GM12878 (cell line): ENCODE data around the gene CCS. TPM values are rescaled to one million over a fixed set of nuclear protein-coding genes. Genes with fewer than 3 reads are reported as not detected.

ENCODE experiments used
- ATAC-seq: fragments of 200-7000 bp; cut with Tn5 transposase; 3 replicates; pipeline ENCODE4 v1.9.1; 2020; ENCODE audit warnings: mild to moderate bottlenecking, moderate library complexity
- BruUV-seq: library from RNA; stranded (reverse); fragments of 400-500 nt; replicated peaks from 2 replicates; lab custom pipeline; 2021; lab: Mats Ljungman, UMichigan
- CTCF ChIA-PET: fragments of 300-600 bp; sonication (Branson Sonifier 250); formaldehyde crosslinking; extraction: SDS; loops from one replicate; lab custom pipeline; 2021; ENCODE audit warnings: inconsistent platforms; lab: Yijun Ruan, JAX
- POLR2A ChIA-PET: fragments of 350-600 bp; formaldehyde crosslinking; extraction: SDS; loops from one replicate; lab custom pipeline; 2021; ENCODE audit warnings: inconsistent platforms; lab: Charles Lee
- RAD21 ChIA-PET: fragments of 300-600 bp; sonication (Branson Sonifier 250); formaldehyde crosslinking; loops from one replicate; lab custom pipeline; 2023; ENCODE audit warnings: antibody characterized with exemption; ENCODE audit not compliant: unreplicated experiment; lab: Charles Lee
- SMC1A ChIA-PET: fragments of 300-600 bp; sonication (Branson Sonifier 250); formaldehyde crosslinking; loops from one replicate; lab custom pipeline; 2023; ENCODE audit not compliant: unreplicated experiment, uncharacterized antibody; lab: Charles Lee
- DNase-seq: peaks from one replicate; pipeline ENCODE4 v3.0.0-alpha.2; 2011; ENCODE audit warnings: low read depth, low spot score
- FAIRE-seq: peaks from 3 replicates; lab custom pipeline; 2011; peaks lifted over from hg19 to GRCh38; lab: Jason Lieb, UNC
- H2AFZ ChIP-seq: 2 replicates; pipeline ENCODE4 v1.6.0; 2011; ENCODE audit warnings: low read depth, low read length, control low read depth; ENCODE audit not compliant: control insufficient read depth
- H3K27ac ChIP-seq: 2 replicates; pipeline ENCODE4 v1.5.1; 2011; ENCODE audit warnings: control low read depth; ENCODE audit not compliant: control insufficient read depth, insufficient read depth
- H3K27me3 ChIP-seq, 2 experiments: replicated peaks in 1 of 2; 2 replicates each; pipeline versions ENCODE4 v1.6.0 to v1.6.1; 2011; ENCODE audit warnings: low read length in 1 of 2; ENCODE audit not compliant: control insufficient read depth in 2 of 2, insufficient read depth in 2 of 2
- H3K36me3 ChIP-seq, 2 experiments: 2 replicates each; pipeline ENCODE4 v1.5.1; 2011; ENCODE audit warnings: low read length in 1 of 2; ENCODE audit not compliant: control insufficient read depth in 2 of 2, insufficient read depth in 2 of 2
- H3K4me1 ChIP-seq: 2 replicates; pipeline ENCODE4 v1.6.1; 2011; ENCODE audit warnings: mild to moderate bottlenecking, low read length, moderate library complexity, mixed read lengths; ENCODE audit not compliant: control insufficient read depth, insufficient read depth
- H3K4me2 ChIP-seq: 2 replicates; pipeline ENCODE4 v1.6.0; 2011; ENCODE audit warnings: control low read depth; ENCODE audit not compliant: control insufficient read depth, insufficient read depth
- H3K4me3 ChIP-seq: fragments of 200-600 bp; sonication (generic); 2 replicates; pipeline ENCODE4 v1.5.1; 2016
- H3K79me2 ChIP-seq: 2 replicates; pipeline ENCODE4 v1.6.0; 2011; ENCODE audit warnings: low read length; ENCODE audit not compliant: control insufficient read depth, insufficient read depth
- H3K9ac ChIP-seq: 2 replicates; pipeline ENCODE4 v1.8.0; 2011; ENCODE audit warnings: low read length, control low read depth, mixed read lengths; ENCODE audit not compliant: control insufficient read depth, insufficient read depth
- H3K9me3 ChIP-seq: replicated peaks from 3 replicates; pipeline ENCODE4 v1.5.1; 2011; ENCODE audit warnings: mild to moderate bottlenecking, low read length; ENCODE audit not compliant: control insufficient read depth, insufficient read depth
- H4K20me1 ChIP-seq: 2 replicates; pipeline ENCODE4 v1.6.0; 2011; ENCODE audit not compliant: control insufficient read depth, insufficient read depth
- EP300 ChIP-seq, 2 experiments: fragments of 150-350 bp in 1 of 2; IDR thresholded peaks; 2 replicates each; pipeline ENCODE4 v1.6.1; 2011 to 2012; ENCODE audit warnings: low read depth in 2 of 2, low read length in 2 of 2, borderline replicate concordance in 1 of 2, improper control_type of control experiment in 1 of 2, inconsistent platforms in 1 of 2; ENCODE audit not compliant: control insufficient read depth in 1 of 2
- FOS ChIP-seq: IDR thresholded peaks from 3 replicates; pipeline ENCODE4 v1.6.1; 2011; ENCODE audit warnings: borderline replicate concordance; ENCODE audit not compliant: insufficient read length; ENCODE audit errors: extremely low read depth
- GATAD2B ChIP-seq: fragments of 450-650 bp; conservative IDR thresholded peaks from 2 replicates; pipeline ENCODE4 v1.6.1; 2017; ENCODE audit warnings: low read depth, mild to moderate bottlenecking, moderate library complexity
- IRF5 ChIP-seq: fragments of 450-650 bp; IDR thresholded peaks from 2 replicates; pipeline ENCODE4 v1.6.1; 2017; ENCODE audit warnings: borderline replicate concordance
- MTA2 ChIP-seq: fragments of 450-650 bp; IDR thresholded peaks from 2 replicates; pipeline ENCODE4 v1.6.1; 2016; ENCODE audit warnings: low read depth, mild to moderate bottlenecking, moderate library complexity
- MTA3 ChIP-seq: IDR thresholded peaks from 2 replicates; pipeline ENCODE4 v1.6.1; 2012; ENCODE audit warnings: low read length, inconsistent platforms, borderline replicate concordance
- NFYB ChIP-seq: IDR thresholded peaks from 2 replicates; pipeline ENCODE4 v1.6.1; 2011; ENCODE audit warnings: low read depth, mild to moderate bottlenecking, low read length, improper control_type of control experiment, moderate library complexity; ENCODE audit not compliant: insufficient read depth
- NKRF ChIP-seq: fragments of 450-650 bp; conservative IDR thresholded peaks from 2 replicates; pipeline ENCODE4 v1.6.1; 2017; ENCODE audit warnings: mild to moderate bottlenecking, moderate library complexity
- RAD21 ChIP-seq: IDR thresholded peaks from 2 replicates; pipeline ENCODE4 v1.6.1; 2011; ENCODE audit warnings: mild to moderate bottlenecking, low read depth, low read length, moderate library complexity; ENCODE audit not compliant: insufficient read depth
- SREBF1 ChIP-seq: IDR thresholded peaks from 2 replicates; pipeline ENCODE4 v1.6.1; 2012; ENCODE audit warnings: mild to moderate bottlenecking, low read length
- SRF ChIP-seq, 2 experiments: IDR thresholded peaks; 2 replicates each; pipeline ENCODE4 v1.6.1; 2011; ENCODE audit warnings: low read depth in 2 of 2, low read length in 2 of 2, mild to moderate bottlenecking in 1 of 2, moderate library complexity in 1 of 2
- TARDBP ChIP-seq: IDR thresholded peaks from 2 replicates; pipeline ENCODE4 v1.6.1; 2016; ENCODE audit warnings: borderline replicate concordance
- WRNIP1 ChIP-seq: IDR thresholded peaks from 2 replicates; pipeline ENCODE4 v1.6.1; 2011; ENCODE audit warnings: low read depth, low read length, improper control_type of control experiment, borderline replicate concordance
- ZNF24 ChIP-seq: fragments of 450-650 bp; IDR thresholded peaks from 2 replicates; pipeline ENCODE4 v1.6.1; 2017; ENCODE audit warnings: antibody characterized with exemption, mild to moderate bottlenecking
- ZNF622 ChIP-seq: fragments of 450-650 bp; IDR thresholded peaks from 2 replicates; pipeline ENCODE4 v1.6.1; 2017; ENCODE audit warnings: mild to moderate bottlenecking, inconsistent platforms
- WGBS: methylation state at CpG from one replicate; pipeline ENCODE4 v1.1.6; 2016; ENCODE audit warnings: low lambda C conversion rate; ENCODE audit not compliant: insufficient replicate concordance, insufficient coverage; ENCODE audit errors: missing lambda C conversion rate; 5-methylcytosine and 5-hydroxymethylcytosine counted together
- in situ Hi-C: fragments of 300-500 bp; cut with MboI; formaldehyde crosslinking; loops from 9 replicates; pipeline ENCODE4 v1.14.3; 2018; ENCODE audit warnings: mixed read lengths
- intact Hi-C: fragments of 100-400 bp; cut with micrococcal nuclease; formaldehyde crosslinking; loops from one replicate; pipeline ENCODE4 v1.14.2; 2022; ENCODE audit not compliant: unreplicated experiment
- polyA plus RNA-seq, 11 experiments: library from polyadenylated mRNA; depleted of rRNA in 4 of 11; unstranded in 6 of 11; stranded (reverse) in 5 of 11; fragments of >200 nt; fragmentation: Nextera tagmentation in 4 of 11; fragmentation: Illumina TruSeq in 1 of 11; extraction: Ambion mirVana in 4 of 11; extraction: Trizol in 1 of 11; gene quantifications; 1 replicate in 1 of 11; 2 replicates in 10 of 11; pipeline versions ENCODE4 v1.2.1 to v1.2.3, GENCODE V29; 2011 to 2016; ENCODE audit warnings: inconsistent platforms in 2 of 11, missing spikeins in 2 of 11, low read depth in 1 of 11
- total RNA-seq, 4 experiments: library from RNA; depleted of rRNA in 3 of 4; stranded (reverse); fragments of >200 nt in 3 of 4; fragmentation: Illumina TruSeq in 1 of 4; extraction: Trizol in 1 of 4; gene quantifications; 2 replicates each; pipeline versions ENCODE4 v1.2.1 to v1.2.3, GENCODE V29; 2013 to 2021
- TF ChIP-seq, protein P1 (sequence below): fragments of 450-650 bp; formaldehyde crosslinking; IDR thresholded peaks from 2 replicates; pipeline ENCODE4 v1.5.0; 2022; ENCODE audit warnings: mild to moderate bottlenecking, missing genetic modification characterization

The CCS gene
- total and polyA plus RNA-seq, 10 of the 15 experiments (the other 5 are each of a cell fraction or from before 2014, with no cell fraction given), result 1.5 to 44.2 (median 30.6) TPM

DNA sequence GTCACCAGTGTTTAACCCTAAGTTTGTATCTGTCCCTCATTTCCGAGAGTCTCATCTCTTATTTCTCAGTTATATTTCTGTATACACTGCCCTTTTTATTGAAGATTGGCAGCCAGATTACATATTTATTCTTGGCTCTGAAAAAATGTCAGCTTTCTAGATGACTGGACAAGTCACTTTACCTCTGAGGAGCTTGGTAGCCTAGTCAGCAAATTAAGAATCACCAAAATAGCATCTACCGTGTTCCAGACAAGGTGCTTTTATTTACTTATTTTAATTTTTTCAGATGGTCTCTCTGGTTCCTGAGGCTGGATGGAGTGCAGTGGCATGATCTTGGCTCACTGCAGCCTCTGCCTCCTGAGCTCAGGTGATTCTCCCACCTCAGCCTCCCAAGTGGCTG, 40.0 kb downstream of the CCS start (continued):
- TF ChIP-seq EP300 (IDR thresholded peaks at IDR 0.05; ENCODE audit: borderline replicate concordance in 1 of 2, control insufficient read depth in 1 of 2, low read depth in 2 of 2, low read length in 2 of 2) (no peak), RAD21 (no peak), FOS (no peak)
- TF ChIP-seq, all 136 proteins: peak for 0

DNA sequence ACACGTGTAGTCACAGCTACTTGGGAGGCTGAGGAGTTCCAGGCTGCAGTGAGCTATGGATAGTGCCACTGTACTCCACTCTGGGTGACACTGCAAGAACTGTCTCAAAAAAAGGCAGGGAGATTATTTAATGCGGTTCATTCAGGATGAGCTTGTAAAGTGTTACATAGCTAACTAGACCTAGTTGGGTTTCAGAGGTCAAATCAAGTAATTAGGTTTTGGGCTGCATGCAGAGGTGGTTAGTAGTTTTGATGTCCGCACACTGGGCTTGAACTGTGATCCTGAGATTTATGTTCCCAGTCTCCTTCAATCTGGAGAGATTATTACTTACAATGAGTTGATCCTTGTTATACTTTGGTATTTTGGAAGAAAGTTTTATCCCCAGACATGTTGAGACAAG, 43.4 kb downstream of the CCS start:
- Histone ChIP-seq H3K4me3 (no peak overlapping the region), H3K4me1 (peaks cover 16% of the 10 kb centered on the region), H3K9me3 (no peaks in the 10 kb centered on the region; the same call in 2 of the 3 replicates), H3K36me3 (peaks cover 3 to 27% of the 10 kb centered on the region in 2 experiments; a peak in 3 of 4 replicates), H3K27me3 (no peaks in the 10 kb centered on the region), H3K79me2 (peaks cover 74% of the 10 kb centered on the region), H3K9ac (no peak overlapping the region), H4K20me1 (peaks cover 7% of the 10 kb centered on the region; the same call in 1 of the 2 replicates), H3K27ac (no peak overlapping the region), H3K4me2 (no peak overlapping the region), H2AFZ (no peak overlapping the region)
- no peak for DNase-seq
- RAD21 ChIA-PET, result interaction anchor here (2.7 to 3.5 kb wide), 2 partner anchors 41 to 90 kb away, joined by 11 to 36 read pairs; partner anchors contain the start of genes ACTN3, RBM4B and ZDHHC24
- SMC1A ChIA-PET, result interaction anchor here (1.2 to 3.6 kb wide), 4 partner anchors 14 to 28 kb away, joined by 4 to 21 read pairs (median 10); partner anchors contain the start of gene RBM14
- CTCF ChIA-PET, result interaction anchor here (0.6 to 7.0 kb wide), 3 partner anchors 9 to 44 kb away, joined by 3 to 71 read pairs (median 29); partner anchors contain the start of genes CCDC87, CCS and RBM14
- no TSS peak for BruUV-seq
- FAIRE-seq, result no peak
- in situ Hi-C loops (no loop called here), intact Hi-C loops (no loop called here)
- WGBS, result 83% methylated on average over 3 of the region's 3 CpGs
- no peak for ATAC-seq
- POLR2A ChIA-PET, result interaction anchor here (0.6 to 4.3 kb wide), 3 partner anchors 8 to 41 kb away, joined by 3 to 105 read pairs (median 3); partner anchors contain the start of genes RBM14 and RBM4B
- TF ChIP-seq IRF5 (no peak), MTA3 (no peak), GATAD2B (no peak), NKRF (no peak), ZNF622 (no peak), TARDBP (no peak), WRNIP1 (no peak), SRF (IDR thresholded peaks at IDR 0.05; ENCODE audit: low read depth in 2 of 2, low read length in 2 of 2) (no peak), ZNF24 (no peak), SREBF1 (no peak), MTA2 (no peak), NFYB (no peak)
- TF ChIP-seq, protein P1, sequence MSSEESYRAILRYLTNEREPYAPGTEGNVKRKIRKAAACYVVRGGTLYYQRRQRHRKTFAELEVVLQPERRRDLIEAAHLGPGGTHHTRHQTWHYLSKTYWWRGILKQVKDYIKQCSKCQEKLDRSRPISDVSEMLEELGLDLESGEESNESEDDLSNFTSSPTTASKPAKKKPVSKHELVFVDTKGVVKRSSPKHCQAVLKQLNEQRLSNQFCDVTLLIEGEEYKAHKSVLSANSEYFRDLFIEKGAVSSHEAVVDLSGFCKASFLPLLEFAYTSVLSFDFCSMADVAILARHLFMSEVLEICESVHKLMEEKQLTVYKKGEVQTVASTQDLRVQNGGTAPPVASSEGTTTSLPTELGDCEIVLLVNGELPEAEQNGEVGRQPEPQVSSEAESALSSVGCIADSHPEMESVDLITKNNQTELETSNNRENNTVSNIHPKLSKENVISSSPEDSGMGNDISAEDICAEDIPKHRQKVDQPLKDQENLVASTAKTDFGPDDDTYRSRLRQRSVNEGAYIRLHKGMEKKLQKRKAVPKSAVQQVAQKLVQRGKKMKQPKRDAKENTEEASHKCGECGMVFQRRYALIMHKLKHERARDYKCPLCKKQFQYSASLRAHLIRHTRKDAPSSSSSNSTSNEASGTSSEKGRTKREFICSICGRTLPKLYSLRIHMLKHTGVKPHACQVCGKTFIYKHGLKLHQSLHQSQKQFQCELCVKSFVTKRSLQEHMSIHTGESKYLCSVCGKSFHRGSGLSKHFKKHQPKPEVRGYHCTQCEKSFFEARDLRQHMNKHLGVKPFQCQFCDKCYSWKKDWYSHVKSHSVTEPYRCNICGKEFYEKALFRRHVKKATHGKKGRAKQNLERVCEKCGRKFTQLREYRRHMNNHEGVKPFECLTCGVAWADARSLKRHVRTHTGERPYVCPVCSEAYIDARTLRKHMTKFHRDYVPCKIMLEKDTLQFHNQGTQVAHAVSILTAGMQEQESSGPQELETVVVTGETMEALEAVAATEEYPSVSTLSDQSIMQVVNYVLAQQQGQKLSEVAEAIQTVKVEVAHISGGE (CRISPR knock-in tag), result no peak
